Endothelial cell of umbilical vein (primary cell): Measurements from ENCODE around the gene ARPC5.

Experiments used
- CTCF ChIP-seq, 2 donors: IDR thresholded peaks; 1 replicate in 1 of 2; 2 replicates in 1 of 2; pipeline ENCODE4 v1.5.1; 2011; ENCODE audit warnings: low read length in 2 of 2, mild to moderate bottlenecking in 2 of 2, moderate library complexity in 2 of 2, control low read depth in 1 of 2, inconsistent platforms in 1 of 2, low read depth in 1 of 2; ENCODE audit not compliant: insufficient read depth in 1 of 2; ENCODE audit errors: extremely low read depth in 1 of 2
- EZH2 ChIP-seq: IDR thresholded peaks from 2 replicates; pipeline ENCODE4 v1.6.1; 2012; ENCODE audit warnings: borderline replicate concordance, low read depth, mild to moderate bottlenecking, moderate library complexity, low read length, inconsistent platforms; ENCODE audit not compliant: severe bottlenecking
- POLR2A ChIP-seq: IDR thresholded peaks from 2 replicates; pipeline ENCODE4 v1.6.1; 2012; ENCODE audit warnings: low read depth, mild to moderate bottlenecking, control low read depth, low read length
- POLR2AphosphoS5 ChIP-seq: IDR thresholded peaks from 2 replicates; pipeline ENCODE4 v1.6.1; 2012; ENCODE audit warnings: low read depth, mild to moderate bottlenecking, control low read depth, low read length, moderate library complexity; ENCODE audit not compliant: insufficient read depth

- TF ChIP-seq CTCF (IDR thresholded peaks at IDR 0.05; ENCODE audit: extremely low read depth in 1 of 2, insufficient read depth in 1 of 2, low read depth in 1 of 2, low read length in 2 of 2) (no peak), EZH2 (no peak), POLR2AphosphoS5 (no peak), POLR2A (no peak)
Observed at GRCh38 chr1:183596500-183596899, 39.1 kb downstream of the ARPC5 start.
